Kidney (tissue), 14 donors: ENCODE measurements around the gene ARID1B. TPM values are rescaled to one million over a fixed set of nuclear protein-coding genes. Genes with fewer than 3 reads are reported as not detected.
A peak's percentile ranks its signal among the peaks of the same experiment; 100 is the strongest.

ENCODE experiments used
- DNase-seq, 5 donors: peaks; one replicate each; pipeline ENCODE4 v3.0.0-alpha.2; 2013 to 2020
- FAIRE-seq: peaks from 2 replicates; lab custom pipeline; 2012; peaks lifted over from hg19 to GRCh38; lab: Jason Lieb, UNC
- H3K27ac ChIP-seq, 2 donors: one replicate each; pipeline ENCODE4 v1.7.0; 2013; ENCODE audit warnings: low read depth in 2 of 2, low read length in 2 of 2, inconsistent platforms in 1 of 2
- H3K27me3 ChIP-seq: one replicate; pipeline ENCODE4 v1.7.1; 2013; ENCODE audit warnings: low read length, inconsistent platforms; ENCODE audit not compliant: control insufficient read depth, insufficient read depth
- H3K36me3 ChIP-seq, 3 donors: one replicate each; pipeline versions ENCODE4 v1.7.0 to v1.7.1; 2013; ENCODE audit warnings: low read length in 3 of 3, control low read depth in 1 of 3, inconsistent platforms in 1 of 3; ENCODE audit not compliant: insufficient read depth in 3 of 3, control insufficient read depth in 2 of 3
- H3K4me1 ChIP-seq, 3 donors: one replicate each; pipeline versions ENCODE4 v1.7.0 to v1.7.1; 2013; ENCODE audit warnings: low read length in 3 of 3, inconsistent platforms in 1 of 3, low read depth in 1 of 3; ENCODE audit not compliant: control insufficient read depth in 2 of 3, insufficient read depth in 2 of 3
- H3K4me3 ChIP-seq, 3 donors: one replicate each; pipeline versions ENCODE4 v1.7.0 to v1.8.1; 2013; ENCODE audit warnings: low read length in 3 of 3, control low read depth in 1 of 3, inconsistent platforms in 1 of 3
- H3K9ac ChIP-seq, 3 donors: one replicate each; pipeline versions ENCODE4 v1.7.0 to v1.7.1; 2013; ENCODE audit warnings: low read length in 3 of 3, control low read depth in 1 of 3, inconsistent platforms in 1 of 3
- H3K9me3 ChIP-seq, 3 donors: one replicate each; pipeline versions ENCODE4 v1.7.0 to v1.7.1; 2013; ENCODE audit warnings: low read length in 3 of 3, control low read depth in 1 of 3, inconsistent platforms in 1 of 3; ENCODE audit not compliant: control insufficient read depth in 2 of 3, insufficient read depth in 1 of 3
- intact Hi-C: fragments of 100-400 bp; cut with DNase I; formaldehyde crosslinking; loops from one replicate; pipeline ENCODE4 v1.11.1; 2022
- polyA plus RNA-seq: library from polyadenylated mRNA; stranded (reverse); fragments of 350-450 nt; fragmentation: Illumina TruSeq; extraction: RNeasy Lipid Tissue Mini Kit (QIAGEN cat#74804); gene quantifications from one replicate; pipeline ENCODE4 v1.2.3, GENCODE V29; 2014; ENCODE audit warnings: low read depth, low replicate concordance; ENCODE audit not compliant: insufficient read depth
- total RNA-seq: library from RNA; stranded (reverse); fragmentation: NEBNext Ultra II Directional; extraction: Animal tissue kit (Norgen Biotek cat#: 25700); gene quantifications from one replicate; pipeline ENCODE4 v1.2.1, GENCODE V29; 2021
- TF ChIP-seq, protein P1 (sequence below): IDR thresholded peaks from 3 replicates; pipeline ENCODE4 v1.5.1; 2012; ENCODE audit warnings: mild to moderate bottlenecking, moderate library complexity, borderline replicate concordance; ENCODE audit not compliant: insufficient read depth; ENCODE audit errors: extremely low read depth
- donor health status: control.
- donor health status: control.
- donor health status: control.
- donor health status: control.
- donor health status: control.
- donor health status: DM: yes; HTN: yes; CAD: no.
- donor health status: Normal renal cell carcinoma (clear cell type).

Gene ARID1B
- total and polyA plus RNA-seq, 2 donors from 2014 or later, result 16.4 to 110 TPM

DNA sequence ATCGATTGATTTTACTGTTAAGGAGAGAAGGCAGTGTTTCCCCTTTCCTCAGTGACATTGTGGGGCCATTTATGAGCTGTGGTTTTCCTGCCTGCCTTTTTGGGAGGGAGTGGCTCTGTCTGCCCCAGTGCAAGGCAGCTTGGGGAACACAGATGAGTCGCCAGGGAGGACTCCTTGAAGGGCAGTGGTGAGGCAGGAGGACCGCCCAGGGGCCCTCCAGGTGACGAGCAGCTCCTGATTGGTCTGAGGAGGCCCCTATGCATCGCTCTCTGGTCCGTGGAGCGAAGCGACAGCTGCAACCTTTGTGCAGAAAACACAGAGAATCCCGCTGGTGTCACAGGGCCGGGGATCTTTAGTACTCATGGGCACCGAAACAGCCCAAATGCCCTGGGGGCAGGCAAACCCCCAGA lies 445.8 kb downstream of the ARID1B start:
- FAIRE-seq (no peak), DNase-seq (peak in 4 of 5 donors; percentile 33 to 67 (median 53))
- peaks cover 0 to 20% (median 0%) of the 10 kb centered on the region in 3 donors for H3K4me1 ChIP-seq
- no peak overlapping the region for H3K4me3 ChIP-seq
- intact Hi-C loops, result loop anchor here (10.0 kb wide), 1 partner anchor 52 kb away; no protein-coding TSS in a partner anchor
- no peak overlapping the region for H3K27ac ChIP-seq
- H3K9ac ChIP-seq, result no peak overlapping the region
- no peaks in the 10 kb centered on the region for H3K27me3 ChIP-seq
- no peaks in the 10 kb centered on the region for H3K36me3 ChIP-seq
- TF ChIP-seq, protein P1, sequence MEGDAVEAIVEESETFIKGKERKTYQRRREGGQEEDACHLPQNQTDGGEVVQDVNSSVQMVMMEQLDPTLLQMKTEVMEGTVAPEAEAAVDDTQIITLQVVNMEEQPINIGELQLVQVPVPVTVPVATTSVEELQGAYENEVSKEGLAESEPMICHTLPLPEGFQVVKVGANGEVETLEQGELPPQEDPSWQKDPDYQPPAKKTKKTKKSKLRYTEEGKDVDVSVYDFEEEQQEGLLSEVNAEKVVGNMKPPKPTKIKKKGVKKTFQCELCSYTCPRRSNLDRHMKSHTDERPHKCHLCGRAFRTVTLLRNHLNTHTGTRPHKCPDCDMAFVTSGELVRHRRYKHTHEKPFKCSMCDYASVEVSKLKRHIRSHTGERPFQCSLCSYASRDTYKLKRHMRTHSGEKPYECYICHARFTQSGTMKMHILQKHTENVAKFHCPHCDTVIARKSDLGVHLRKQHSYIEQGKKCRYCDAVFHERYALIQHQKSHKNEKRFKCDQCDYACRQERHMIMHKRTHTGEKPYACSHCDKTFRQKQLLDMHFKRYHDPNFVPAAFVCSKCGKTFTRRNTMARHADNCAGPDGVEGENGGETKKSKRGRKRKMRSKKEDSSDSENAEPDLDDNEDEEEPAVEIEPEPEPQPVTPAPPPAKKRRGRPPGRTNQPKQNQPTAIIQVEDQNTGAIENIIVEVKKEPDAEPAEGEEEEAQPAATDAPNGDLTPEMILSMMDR, result no peak
- H3K9me3 ChIP-seq, result no peaks in the 10 kb centered on the region

GRCh38 chr6:157223511-157223910 lies 446.3 kb downstream of the ARID1B start:
- Histone ChIP-seq H3K27ac (no peak overlapping the region), H3K36me3 (no peaks in the 10 kb centered on the region), H3K4me3 (no peak overlapping the region), H3K4me1 (peaks cover 0 to 20% (median 0%) of the 10 kb centered on the region in 3 donors), H3K9ac (no peak overlapping the region), H3K9me3 (no peaks in the 10 kb centered on the region), H3K27me3 (no peaks in the 10 kb centered on the region)
- FAIRE-seq (no peak), DNase-seq (peak in 2 of 5 donors; percentile 8 to 55)
- TF ChIP-seq, protein P1, result no peak
- intact Hi-C loops, result loop anchor here (10.0 kb wide), 1 partner anchor 51 kb away; no protein-coding TSS in a partner anchor

DNA sequence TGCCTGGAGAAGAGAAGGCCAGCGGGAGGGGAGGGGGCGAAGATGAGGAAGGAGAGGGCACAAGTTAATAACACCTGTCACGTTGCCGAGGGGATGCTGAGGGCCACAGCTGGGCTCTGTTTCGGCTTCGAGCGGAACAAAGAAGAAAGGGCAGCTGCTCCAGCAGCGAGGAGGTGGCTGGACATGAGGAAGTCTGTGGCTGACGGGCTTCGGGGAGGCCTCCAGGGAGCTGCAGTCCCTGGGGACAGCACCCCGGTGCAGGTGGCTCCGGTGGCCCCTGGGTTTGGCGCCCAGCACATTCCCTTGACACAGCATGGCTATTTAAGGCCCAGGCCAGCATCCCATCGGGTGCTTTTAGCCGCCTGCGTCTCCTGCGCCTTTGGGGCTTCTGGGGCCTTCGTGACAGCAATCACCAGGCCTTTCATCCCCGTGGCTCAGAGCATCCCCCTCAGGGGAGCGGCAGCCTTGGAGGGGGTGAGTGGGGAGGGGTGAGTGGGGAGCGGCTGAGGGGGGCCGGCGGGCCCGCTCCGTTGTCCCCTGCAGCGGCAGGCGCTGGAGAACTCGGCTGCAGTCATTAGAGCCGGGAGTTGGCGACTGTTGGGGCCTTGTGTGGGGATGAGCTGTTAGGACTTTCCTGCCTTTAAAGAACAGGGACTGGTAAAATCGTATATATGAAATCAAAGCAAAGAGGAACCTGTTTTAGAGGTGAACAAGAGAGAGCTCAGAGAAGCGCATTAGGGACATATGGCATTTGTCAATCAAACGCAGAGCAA lies 447.2 kb downstream of the ARID1B start:
- Histone ChIP-seq H3K4me1 (peaks cover 0 to 20% (median 0%) of the 10 kb centered on the region in 3 donors), H3K27ac (no peak overlapping the region), H3K4me3 (no peak overlapping the region), H3K9ac (no peak overlapping the region), H3K36me3 (no peaks in the 10 kb centered on the region), H3K27me3 (no peaks in the 10 kb centered on the region), H3K9me3 (no peaks in the 10 kb centered on the region)
- TF ChIP-seq, protein P1, result no peak
- DNase-seq, result peak in 2 of 5 donors; percentile 8 to 69
- FAIRE-seq, result no peak
- intact Hi-C loops, result loop anchor here (10.0 kb wide), 1 partner anchor 50 kb away; no protein-coding TSS in a partner anchor
